Parathyroid adenoma (tissue), 2 donors: ENCODE data around the gene ELOVL6.

Experiments used
- H2AFZ ChIP-seq: fragments of 300-600 bp; sonication (generic); one replicate; pipeline ENCODE4 v1.7.0; 2017; ENCODE audit warnings: antibody characterized with exemption, mild to moderate bottlenecking
- H3K27ac ChIP-seq: fragments of 300-600 bp; sonication (generic); one replicate; pipeline ENCODE4 v1.7.0; 2017
- H3K27me3 ChIP-seq: fragments of 300-600 bp; sonication (generic); one replicate; pipeline ENCODE4 v1.7.0; 2017; ENCODE audit warnings: low read length; ENCODE audit not compliant: control insufficient read depth, insufficient read depth
- H3K36me3 ChIP-seq: fragments of 300-600 bp; sonication (generic); one replicate; pipeline ENCODE4 v1.7.0; 2017; ENCODE audit warnings: low read length; ENCODE audit not compliant: control insufficient read depth, insufficient read depth
- H3K4me1 ChIP-seq: fragments of 300-600 bp; sonication (generic); one replicate; pipeline ENCODE4 v1.7.0; 2017; ENCODE audit warnings: control low read depth
- H3K4me2 ChIP-seq: fragments of 300-600 bp; sonication (generic); one replicate; pipeline ENCODE4 v1.7.0; 2017; ENCODE audit warnings: low read length
- H3K4me3 ChIP-seq: fragments of 300-600 bp; sonication (generic); one replicate; pipeline ENCODE4 v1.7.0; 2017; ENCODE audit warnings: low read depth, low read length
- H3K79me2 ChIP-seq: fragments of 300-600 bp; sonication (generic); one replicate; pipeline ENCODE4 v1.7.0; 2017; ENCODE audit warnings: control low read depth
- H3K9ac ChIP-seq: fragments of 300-600 bp; sonication (generic); one replicate; pipeline ENCODE4 v1.7.0; 2017; ENCODE audit warnings: mild to moderate bottlenecking
- H3K9me3 ChIP-seq: fragments of 300-600 bp; sonication (generic); one replicate; pipeline ENCODE4 v1.7.0; 2017; ENCODE audit warnings: low read length; ENCODE audit not compliant: control insufficient read depth
- TF ChIP-seq, protein P1 (sequence below): fragments of 300-600 bp; sonication (generic); IDR thresholded peaks from one replicate; pipeline ENCODE4 v1.7.0; 2017; ENCODE audit warnings: antibody characterized with exemption, mild to moderate bottlenecking
- donor health status: primary hyperparathyroidism.

ELOVL6 gene

GRCh38 chr4:110152386-110152785 lies 46.0 kb downstream of the ELOVL6 start:
- no peaks in the 10 kb centered on the region for H3K36me3 ChIP-seq
- H3K4me2 ChIP-seq = no peak overlapping the region
- H3K4me1 ChIP-seq = no peaks in the 10 kb centered on the region
- no peaks in the 10 kb centered on the region for H3K79me2 ChIP-seq
- TF ChIP-seq, protein P1, sequence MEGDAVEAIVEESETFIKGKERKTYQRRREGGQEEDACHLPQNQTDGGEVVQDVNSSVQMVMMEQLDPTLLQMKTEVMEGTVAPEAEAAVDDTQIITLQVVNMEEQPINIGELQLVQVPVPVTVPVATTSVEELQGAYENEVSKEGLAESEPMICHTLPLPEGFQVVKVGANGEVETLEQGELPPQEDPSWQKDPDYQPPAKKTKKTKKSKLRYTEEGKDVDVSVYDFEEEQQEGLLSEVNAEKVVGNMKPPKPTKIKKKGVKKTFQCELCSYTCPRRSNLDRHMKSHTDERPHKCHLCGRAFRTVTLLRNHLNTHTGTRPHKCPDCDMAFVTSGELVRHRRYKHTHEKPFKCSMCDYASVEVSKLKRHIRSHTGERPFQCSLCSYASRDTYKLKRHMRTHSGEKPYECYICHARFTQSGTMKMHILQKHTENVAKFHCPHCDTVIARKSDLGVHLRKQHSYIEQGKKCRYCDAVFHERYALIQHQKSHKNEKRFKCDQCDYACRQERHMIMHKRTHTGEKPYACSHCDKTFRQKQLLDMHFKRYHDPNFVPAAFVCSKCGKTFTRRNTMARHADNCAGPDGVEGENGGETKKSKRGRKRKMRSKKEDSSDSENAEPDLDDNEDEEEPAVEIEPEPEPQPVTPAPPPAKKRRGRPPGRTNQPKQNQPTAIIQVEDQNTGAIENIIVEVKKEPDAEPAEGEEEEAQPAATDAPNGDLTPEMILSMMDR = no peak
- H3K9me3 ChIP-seq = no peaks in the 10 kb centered on the region
- H3K4me3 ChIP-seq = no peak overlapping the region
- no peak overlapping the region for H3K27ac ChIP-seq
- no peak overlapping the region for H3K9ac ChIP-seq
- H3K27me3 ChIP-seq = no peaks in the 10 kb centered on the region
- H2AFZ ChIP-seq = no peak overlapping the region

DNA sequence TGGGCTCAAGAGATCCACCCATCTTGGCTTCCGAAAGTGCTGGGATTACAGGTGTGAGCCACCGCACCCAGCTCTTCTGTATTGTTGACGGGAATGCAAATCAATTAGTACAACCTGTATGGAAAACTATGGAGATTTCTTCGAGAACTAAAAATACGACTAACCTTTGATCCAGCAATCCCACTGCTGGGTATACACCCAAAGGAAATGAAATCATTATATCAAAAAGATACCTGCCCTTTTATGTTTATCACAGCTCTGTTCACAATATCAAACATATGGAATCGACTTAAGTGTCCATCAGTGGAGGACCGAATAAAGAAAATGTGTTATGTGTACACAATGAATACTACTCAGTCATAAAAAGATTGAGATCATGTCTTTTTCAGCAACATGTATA lies 49.3 kb downstream of the ELOVL6 start:
- H3K4me2 ChIP-seq = no peak overlapping the region
- no peaks in the 10 kb centered on the region for H3K4me1 ChIP-seq
- no peak overlapping the region for H3K27ac ChIP-seq
- H3K9me3 ChIP-seq = no peaks in the 10 kb centered on the region
- no peaks in the 10 kb centered on the region for H3K36me3 ChIP-seq
- no peak overlapping the region for H2AFZ ChIP-seq
- H3K9ac ChIP-seq = no peak overlapping the region
- no peaks in the 10 kb centered on the region for H3K27me3 ChIP-seq
- H3K4me3 ChIP-seq = no peak overlapping the region
- no peaks in the 10 kb centered on the region for H3K79me2 ChIP-seq
- TF ChIP-seq, protein P1 = no peak

- H3K79me2 ChIP-seq = no peaks in the 10 kb centered on the region
- H3K27me3 ChIP-seq = no peaks in the 10 kb centered on the region
- H3K4me3 ChIP-seq = no peak overlapping the region
- H3K4me1 ChIP-seq = no peaks in the 10 kb centered on the region
- H3K27ac ChIP-seq = no peak overlapping the region
- no peaks in the 10 kb centered on the region for H3K9me3 ChIP-seq
- H3K9ac ChIP-seq = no peak overlapping the region
- TF ChIP-seq, protein P1 = no peak
- H3K4me2 ChIP-seq = no peak overlapping the region
- no peak overlapping the region for H2AFZ ChIP-seq
- no peaks in the 10 kb centered on the region for H3K36me3 ChIP-seq
Measured at GRCh38 chr4:110142461-110142860, 56.0 kb downstream of the ELOVL6 start.

DNA sequence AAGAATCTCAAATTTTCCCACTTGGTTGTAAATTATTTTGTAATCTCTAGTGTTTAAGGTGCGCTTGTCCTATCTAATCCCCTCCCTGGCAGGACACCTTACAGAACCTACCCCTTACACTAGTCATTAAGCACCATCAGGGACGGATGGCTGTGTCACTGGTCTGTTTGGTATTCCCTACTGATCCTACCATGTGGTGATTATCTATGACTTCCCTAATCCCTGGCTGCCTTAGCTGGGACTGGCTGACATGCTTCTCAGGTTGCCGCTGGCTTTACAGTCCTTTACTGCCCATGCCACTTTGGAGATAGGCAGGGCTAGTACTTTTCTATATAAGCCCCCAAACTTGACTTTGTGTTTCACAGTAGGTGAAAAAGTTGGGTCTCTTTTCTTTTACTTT lies 58.6 kb downstream of the ELOVL6 start:
- no peak overlapping the region for H3K27ac ChIP-seq
- TF ChIP-seq, protein P1 = no peak

DNA sequence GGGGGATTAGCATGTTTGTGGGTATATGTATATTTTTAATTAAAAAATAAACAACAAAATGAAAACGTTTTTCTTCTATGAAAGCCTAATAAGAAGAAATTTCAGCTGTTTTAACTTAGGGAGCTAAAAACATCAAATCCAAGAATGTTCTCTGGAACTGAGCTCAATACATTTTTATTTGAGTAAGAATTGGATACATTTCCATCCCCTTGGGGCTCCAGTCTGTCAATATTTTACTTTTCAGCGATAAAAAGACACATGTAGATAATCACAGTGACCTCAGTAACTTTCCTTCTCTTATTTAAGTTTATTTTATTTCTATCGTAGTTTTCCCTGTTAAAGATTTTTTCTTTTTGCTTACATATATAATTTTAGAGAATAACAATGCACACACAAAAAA lies 59.3 kb downstream of the ELOVL6 start:
- Histone ChIP-seq H3K79me2 (no peaks in the 10 kb centered on the region), H3K9me3 (no peaks in the 10 kb centered on the region), H3K36me3 (no peaks in the 10 kb centered on the region), H3K27ac (no peak overlapping the region), H3K4me3 (no peak overlapping the region), H3K4me2 (no peak overlapping the region), H3K4me1 (no peaks in the 10 kb centered on the region), H2AFZ (no peak overlapping the region), H3K27me3 (no peaks in the 10 kb centered on the region), H3K9ac (no peak overlapping the region)
- TF ChIP-seq, protein P1 = no peak

More for the DNA sequence above, 58.6 kb downstream of the ELOVL6 start:
- H3K4me1 ChIP-seq = no peaks in the 10 kb centered on the region
- no peaks in the 10 kb centered on the region for H3K79me2 ChIP-seq
- H3K36me3 ChIP-seq = no peaks in the 10 kb centered on the region
- no peaks in the 10 kb centered on the region for H3K9me3 ChIP-seq
- H3K4me2 ChIP-seq = no peak overlapping the region
- no peak overlapping the region for H2AFZ ChIP-seq
- no peak overlapping the region for H3K4me3 ChIP-seq
- no peaks in the 10 kb centered on the region for H3K27me3 ChIP-seq
- no peak overlapping the region for H3K9ac ChIP-seq
